ENCODE results near the gene SLC30A2.
"Not testable (repeated sequence)": the region's sequence is repeated elsewhere in the genome, so short reads cannot be mapped to it uniquely, and the experiment has no call there.

Gene SLC30A2, protein sequence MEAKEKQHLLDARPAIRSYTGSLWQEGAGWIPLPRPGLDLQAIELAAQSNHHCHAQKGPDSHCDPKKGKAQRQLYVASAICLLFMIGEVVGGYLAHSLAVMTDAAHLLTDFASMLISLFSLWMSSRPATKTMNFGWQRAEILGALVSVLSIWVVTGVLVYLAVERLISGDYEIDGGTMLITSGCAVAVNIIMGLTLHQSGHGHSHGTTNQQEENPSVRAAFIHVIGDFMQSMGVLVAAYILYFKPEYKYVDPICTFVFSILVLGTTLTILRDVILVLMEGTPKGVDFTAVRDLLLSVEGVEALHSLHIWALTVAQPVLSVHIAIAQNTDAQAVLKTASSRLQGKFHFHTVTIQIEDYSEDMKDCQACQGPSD

GRCh38 chr1:26045722-26046245 is at the start of gene SLC30A2:
TSS of gene SLC30A2 (minus strand) at chr1:26046118. CDS start at chr1:26045896, 222 bp downstream.
- DNase-seq = no peak

- peak; percentile 78 for DNase-seq
Measured at GRCh38 chr1:26094677-26095383, 48.9 kb upstream of the SLC30A2 start.

GRCh38 chr1:26094076-26094669 is 48.3 kb upstream of the SLC30A2 start:
- DNase-seq = no peak

DNA sequence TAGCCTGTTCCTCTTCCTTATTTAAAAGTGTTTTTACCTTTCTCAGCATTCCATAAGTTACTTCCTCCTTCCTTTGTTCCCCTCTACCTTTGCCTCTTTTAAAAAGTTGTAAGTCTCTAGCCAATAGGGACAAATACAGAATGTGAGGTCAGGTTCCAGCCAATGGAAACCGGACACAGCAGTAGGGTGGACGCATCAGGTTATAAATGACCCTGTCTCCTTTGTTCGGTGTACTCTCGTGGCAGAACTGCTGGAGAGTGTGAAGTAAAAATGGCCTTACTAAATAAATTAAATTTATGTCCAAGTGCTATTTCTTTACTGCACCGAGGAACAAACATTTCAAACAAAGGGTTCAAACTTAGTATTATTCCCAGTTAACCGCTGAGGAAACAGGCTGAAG is 47.7 kb upstream of the SLC30A2 start:
- not testable (repeated sequence) for DNase-seq

GRCh38 chr1:26092422-26092821 is 46.5 kb upstream of the SLC30A2 start:
- DNase-seq = no peak

DNA sequence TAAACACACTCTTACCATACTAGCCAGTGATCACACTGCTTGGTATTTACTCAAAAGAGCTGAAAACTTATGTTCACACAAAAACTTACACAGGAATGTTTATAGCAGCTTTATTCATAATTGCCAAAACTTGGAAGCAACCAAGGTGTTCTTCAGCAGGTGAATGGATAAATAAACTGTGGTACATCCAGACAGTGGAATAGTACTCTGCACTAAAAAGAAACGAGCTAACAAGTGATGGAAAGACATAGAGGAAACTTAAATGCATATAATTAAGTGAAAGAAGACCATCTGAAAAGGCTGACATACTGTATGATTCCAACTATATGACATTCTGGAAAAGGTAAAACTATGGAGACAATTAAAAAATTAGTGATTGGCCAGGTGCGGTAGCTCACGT is 45.0 kb upstream of the SLC30A2 start:
- DNase-seq = no peak

GRCh38 chr1:26089125-26089524 is 43.2 kb upstream of the SLC30A2 start:
- DNase-seq = no peak

DNA sequence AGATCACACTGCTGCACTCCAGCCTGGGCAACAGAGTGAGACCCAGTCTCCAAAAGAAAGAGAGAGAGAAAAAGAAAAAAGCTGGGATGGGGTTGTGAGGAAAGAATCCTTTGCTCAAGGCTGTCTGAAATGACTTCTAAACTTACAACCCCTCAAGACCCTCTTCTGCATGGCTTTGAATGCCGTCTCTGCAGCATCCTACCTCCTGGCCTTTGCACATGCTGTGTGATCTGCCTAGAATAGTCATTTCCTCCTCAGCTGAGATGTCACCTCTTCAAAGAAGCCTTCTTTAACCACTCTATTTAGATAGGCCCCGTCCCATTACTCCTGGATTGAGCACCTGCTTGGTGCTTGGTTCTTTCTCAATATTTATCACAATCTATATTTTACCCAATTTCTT is 38.9 kb upstream of the SLC30A2 start:
- DNase-seq = no peak

GRCh38 chr1:26084091-26084561 is 38.2 kb upstream of the SLC30A2 start:
- no peak for DNase-seq

DNA sequence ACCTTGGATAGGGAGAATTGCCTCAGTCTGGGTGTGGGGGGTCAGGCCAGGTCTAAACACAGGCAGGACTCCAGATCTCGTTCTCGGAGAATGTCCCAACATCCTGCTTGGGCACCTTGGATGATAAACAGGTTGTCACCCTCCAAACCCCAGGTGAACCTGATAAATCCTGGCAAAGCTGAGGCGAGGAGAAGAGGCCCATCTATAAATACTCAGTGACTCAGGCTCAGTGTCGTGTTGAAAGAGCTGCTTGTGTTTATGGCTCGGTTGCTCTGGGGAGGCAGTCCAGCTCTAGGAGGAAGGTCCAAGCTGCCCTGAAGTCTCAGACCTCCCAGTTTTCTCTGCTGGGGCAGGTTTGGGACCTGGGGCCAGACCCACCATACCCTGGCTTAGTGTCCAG is 37.3 kb upstream of the SLC30A2 start:
- DNase-seq = no peak

GRCh38 chr1:26082020-26082350 is 36.1 kb upstream of the SLC30A2 start:
- no peak for DNase-seq

- no peak for DNase-seq
Measured at GRCh38 chr1:26081267-26082019, 35.5 kb upstream of the SLC30A2 start.

DNA sequence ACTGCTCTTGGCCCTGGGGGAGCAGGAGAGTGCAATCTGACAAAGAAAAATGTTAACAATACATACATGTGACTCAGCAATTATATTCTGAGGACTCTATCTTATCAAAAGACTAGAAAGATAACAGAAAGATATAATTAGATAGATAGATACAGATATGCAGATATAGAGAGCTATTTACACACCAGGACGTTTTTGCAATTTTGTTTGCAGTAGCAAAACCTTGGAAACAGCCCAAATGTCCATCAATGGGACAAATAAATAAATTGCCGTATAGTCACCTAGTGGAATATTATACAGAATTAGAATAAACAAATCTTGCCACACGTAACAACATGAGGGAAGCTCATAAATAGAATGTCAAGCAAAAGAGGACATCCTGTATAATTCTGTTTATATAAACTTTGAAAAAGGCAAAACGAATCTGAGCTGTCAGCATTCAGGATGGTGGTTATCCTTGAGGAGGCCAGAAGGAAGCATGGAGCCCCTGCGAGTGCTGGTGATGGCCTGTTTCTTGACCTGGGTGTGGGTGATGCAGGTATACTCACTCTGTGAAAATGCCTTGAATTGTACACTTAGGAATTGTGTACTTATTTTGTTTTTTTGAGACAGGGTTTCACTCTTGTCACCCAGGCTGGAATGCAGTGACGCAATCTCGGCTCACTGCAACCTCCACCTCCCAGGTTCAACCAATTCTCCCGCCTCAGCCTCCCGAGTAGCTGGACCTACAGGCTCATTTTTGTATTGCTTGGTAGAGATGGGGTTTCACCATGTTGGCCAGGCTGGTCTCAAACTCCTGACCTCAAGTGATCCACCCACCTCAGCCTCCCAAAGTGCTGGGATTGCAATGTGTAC is 34.3 kb upstream of the SLC30A2 start:
- no peak for DNase-seq

- DNase-seq = no peak
Measured at GRCh38 chr1:26079178-26079563, 33.3 kb upstream of the SLC30A2 start.

DNA sequence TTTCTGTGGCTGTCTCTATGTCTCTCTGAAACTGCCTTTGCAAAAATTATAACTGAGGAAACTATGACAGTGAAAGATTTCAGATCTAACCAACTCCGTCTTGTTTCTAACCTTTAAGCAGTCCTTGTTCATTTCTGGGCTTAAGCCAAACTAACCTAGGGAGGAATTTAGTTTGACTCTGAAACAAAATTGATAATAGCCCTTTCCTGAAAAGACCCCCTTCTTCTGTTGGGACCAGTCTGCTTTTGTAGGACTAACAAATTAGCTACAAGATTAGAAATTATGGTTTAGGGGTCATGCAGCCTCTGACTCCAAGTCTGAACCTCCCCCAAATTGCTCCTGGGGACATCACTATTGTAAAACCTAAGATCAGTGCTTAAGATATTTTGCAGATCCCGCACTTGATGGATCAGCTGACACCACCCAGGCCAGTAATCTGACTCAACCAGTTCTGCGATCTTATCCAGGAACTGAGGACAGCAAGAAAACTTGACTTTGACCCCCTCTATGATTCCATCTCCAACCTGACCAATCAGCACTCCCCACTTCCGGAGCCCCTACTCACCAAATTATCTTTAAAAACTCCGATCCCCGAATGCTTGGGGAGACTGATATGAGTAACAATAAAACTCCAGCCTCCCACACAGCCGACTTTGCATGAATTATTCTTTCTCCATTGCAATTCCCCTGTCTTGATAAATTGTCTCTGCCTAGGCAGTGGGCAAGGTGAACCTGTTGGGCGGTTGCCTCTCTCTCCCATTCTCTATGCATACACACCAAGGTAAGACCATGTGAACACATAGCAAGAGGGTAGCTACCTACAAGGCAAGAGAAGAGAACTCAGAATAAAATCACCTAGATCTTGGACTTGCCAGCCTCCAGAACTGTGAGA is 32.6 kb upstream of the SLC30A2 start:
- DNase-seq = no peak

DNA sequence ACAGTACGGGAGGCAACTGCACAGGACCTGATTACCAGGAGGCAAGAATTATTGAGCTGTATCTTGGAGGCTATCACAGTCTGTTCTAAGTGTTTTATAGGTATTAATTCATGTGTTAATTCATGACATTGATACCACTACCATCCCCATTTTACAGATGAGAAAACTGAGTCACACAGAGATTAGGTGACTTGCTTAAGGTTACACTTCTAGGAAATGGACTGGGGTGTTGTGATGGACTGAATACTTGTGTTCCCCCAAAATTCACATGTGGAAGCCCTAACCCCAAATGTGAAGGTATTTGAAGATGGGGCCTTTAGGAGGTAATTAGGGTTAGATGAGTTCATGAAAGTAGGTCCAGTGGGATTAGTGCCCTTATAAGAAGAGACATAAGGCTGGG is 31.6 kb upstream of the SLC30A2 start:
- DNase-seq = no peak

GRCh38 chr1:26075421-26076144 is 29.7 kb upstream of the SLC30A2 start:
- DNase-seq = no peak

DNA sequence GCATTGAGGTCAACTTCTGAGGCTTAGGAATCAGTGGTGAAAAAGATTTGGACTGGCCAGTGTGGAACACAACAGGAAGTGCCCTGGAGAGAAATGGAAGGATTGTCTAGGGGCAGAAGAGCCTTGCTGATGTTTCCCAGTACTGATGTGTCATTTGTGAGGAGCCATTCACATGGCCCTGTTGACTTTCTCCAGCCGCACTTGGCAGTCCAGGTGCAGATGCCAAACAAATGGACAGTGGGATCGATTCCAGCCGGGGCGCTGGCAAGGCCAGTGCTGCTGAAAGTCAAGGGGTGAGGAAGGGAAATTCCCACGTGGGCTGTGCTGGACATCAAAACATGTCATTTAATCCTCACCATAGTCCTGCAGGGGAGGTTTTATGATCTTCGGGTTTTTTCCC is 26.4 kb upstream of the SLC30A2 start:
- DNase-seq = no peak

- no peak for DNase-seq
Measured at GRCh38 chr1:26070963-26071342, 25.0 kb upstream of the SLC30A2 start.

- DNase-seq = no peak
Measured at GRCh38 chr1:26070296-26070962, 24.5 kb upstream of the SLC30A2 start.
